Lung (tissue), 12 donors: ENCODE results near the gene REG3G. TPM values are rescaled to one million over a fixed set of nuclear protein-coding genes. Genes with fewer than 3 reads are reported as not detected.

ENCODE experiments used
- ATAC-seq: fragments of 200-7000 bp; cut with Tn5 transposase; one replicate; pipeline ENCODE4 v1.9.1; 2020; ENCODE audit warnings: moderate number of reproducible peaks; ENCODE audit not compliant: insufficient read depth, low FRiP score
- DNase-seq, 3 donors: peaks; one replicate each; pipeline ENCODE4 v3.0.0-alpha.2; 2013 to 2017
- H3K27ac ChIP-seq, 2 donors: one replicate each; pipeline ENCODE4 v1.5.1; 2013; ENCODE audit warnings: mild to moderate bottlenecking in 2 of 2, moderate library complexity in 2 of 2, control low read depth in 1 of 2, inconsistent platforms in 1 of 2, low read depth in 1 of 2, low read length in 1 of 2
- H3K27me3 ChIP-seq, 3 donors: one replicate each; pipeline ENCODE4 v1.5.1; 2013; ENCODE audit warnings: low read length in 2 of 3; ENCODE audit not compliant: control insufficient read depth in 3 of 3, insufficient read depth in 3 of 3
- H3K36me3 ChIP-seq, 4 donors: one replicate each; pipeline ENCODE4 v1.5.1; 2013; ENCODE audit warnings: low read length in 4 of 4, mild to moderate bottlenecking in 1 of 4, moderate library complexity in 1 of 4; ENCODE audit not compliant: control insufficient read depth in 4 of 4, insufficient read depth in 4 of 4
- H3K4me1 ChIP-seq, 5 donors: one replicate each; pipeline ENCODE4 v1.5.1; 2013; ENCODE audit warnings: low read length in 5 of 5, mild to moderate bottlenecking in 2 of 5, moderate library complexity in 1 of 5; ENCODE audit not compliant: control insufficient read depth in 5 of 5, insufficient read depth in 5 of 5
- H3K4me3 ChIP-seq: one replicate; pipeline ENCODE4 v1.5.1; 2013; ENCODE audit warnings: mild to moderate bottlenecking, control low read depth, moderate library complexity
- H3K9ac ChIP-seq, 2 donors: one replicate each; pipeline ENCODE4 v1.5.1; 2013; ENCODE audit warnings: low read length in 2 of 2, control low read depth in 1 of 2; ENCODE audit not compliant: insufficient read depth in 1 of 2
- H3K9me3 ChIP-seq, 4 donors: one replicate each; pipeline ENCODE4 v1.5.1; 2013; ENCODE audit warnings: low read length in 3 of 4, mild to moderate bottlenecking in 1 of 4, moderate library complexity in 1 of 4; ENCODE audit not compliant: control insufficient read depth in 4 of 4, insufficient read depth in 3 of 4
- WGBS, 2 donors: extraction: QIAGEN DNeasy Blood & Tissue Kit; methylation state at CpG; one replicate each; pipeline ENCODE4 v1.1.7; 2013; 5-methylcytosine and 5-hydroxymethylcytosine counted together
- polyA plus RNA-seq, 2 donors: library from polyadenylated mRNA; stranded (reverse); fragments of 200-250 nt; gene quantifications; one replicate each; pipeline ENCODE4 v1.2.1, GENCODE V29; 2013
- total RNA-seq, 2 donors: library from RNA; depleted of rRNA in 1 of 2; stranded (reverse); fragments of >200 nt in 1 of 2; gene quantifications; one replicate each; pipeline ENCODE4 v1.2.1, GENCODE V29; 2014 to 2021
- TF ChIP-seq, protein P1 (sequence below): IDR thresholded peaks from 2 replicates; pipeline ENCODE4 v1.5.1; 2012; ENCODE audit warnings: mild to moderate bottlenecking; ENCODE audit errors: control extremely low read depth, extremely low read depth
- donor health status: control.
- donor health status: control.
- donor health status: Bipolar disorder and iron deficiency.
- donor health status: healthy.
- donor health status: DM: yes; HTN: yes; CAD: no.

Gene REG3G
- total and polyA plus RNA-seq, 4 donors, result 0.13 to 0.58 (median 0.43) TPM; not detected in 1

DNA sequence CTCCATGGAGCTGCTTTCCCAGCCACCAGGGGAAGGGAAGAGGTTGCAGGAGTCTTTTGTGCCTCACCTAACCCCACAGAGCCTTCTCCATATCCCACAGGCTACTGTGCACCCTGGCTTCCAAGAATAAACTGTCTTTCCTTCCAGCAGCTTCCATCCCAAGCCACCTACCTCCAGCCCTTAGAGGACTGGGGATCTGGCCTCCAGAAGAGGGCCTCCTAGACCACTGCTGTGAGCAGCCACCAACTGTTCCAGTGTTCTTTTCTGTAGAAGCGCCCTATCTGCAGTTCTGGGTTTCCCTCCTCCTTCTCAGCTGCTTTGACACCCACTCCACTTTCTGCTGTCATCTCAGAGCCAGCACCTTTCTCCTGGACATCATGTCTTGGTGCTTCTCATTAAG, 30.7 kb upstream of the REG3G start:
- Histone ChIP-seq H3K4me3 (no peak overlapping the region), H3K27me3 (peaks cover 10 to 43% (median 26%) of the 10 kb centered on the region in 3 donors), H3K9ac (no peak overlapping the region), H3K4me1 (peaks cover 0 to 9% (median 0%) of the 10 kb centered on the region in 5 donors), H3K27ac (no peak overlapping the region), H3K9me3 (peaks cover 0 to 3% (median 0%) of the 10 kb centered on the region in 4 donors), H3K36me3 (no peaks in the 10 kb centered on the region)
- DNase-seq, result no peak
- TF ChIP-seq, protein P1, sequence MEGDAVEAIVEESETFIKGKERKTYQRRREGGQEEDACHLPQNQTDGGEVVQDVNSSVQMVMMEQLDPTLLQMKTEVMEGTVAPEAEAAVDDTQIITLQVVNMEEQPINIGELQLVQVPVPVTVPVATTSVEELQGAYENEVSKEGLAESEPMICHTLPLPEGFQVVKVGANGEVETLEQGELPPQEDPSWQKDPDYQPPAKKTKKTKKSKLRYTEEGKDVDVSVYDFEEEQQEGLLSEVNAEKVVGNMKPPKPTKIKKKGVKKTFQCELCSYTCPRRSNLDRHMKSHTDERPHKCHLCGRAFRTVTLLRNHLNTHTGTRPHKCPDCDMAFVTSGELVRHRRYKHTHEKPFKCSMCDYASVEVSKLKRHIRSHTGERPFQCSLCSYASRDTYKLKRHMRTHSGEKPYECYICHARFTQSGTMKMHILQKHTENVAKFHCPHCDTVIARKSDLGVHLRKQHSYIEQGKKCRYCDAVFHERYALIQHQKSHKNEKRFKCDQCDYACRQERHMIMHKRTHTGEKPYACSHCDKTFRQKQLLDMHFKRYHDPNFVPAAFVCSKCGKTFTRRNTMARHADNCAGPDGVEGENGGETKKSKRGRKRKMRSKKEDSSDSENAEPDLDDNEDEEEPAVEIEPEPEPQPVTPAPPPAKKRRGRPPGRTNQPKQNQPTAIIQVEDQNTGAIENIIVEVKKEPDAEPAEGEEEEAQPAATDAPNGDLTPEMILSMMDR, result no peak
- no peak for ATAC-seq
- WGBS, 2 donors, result 83% methylated on average over 1 of the region's 1 CpG

- Histone ChIP-seq H3K9me3 (peaks cover 0 to 2% (median 0%) of the 10 kb centered on the region in 4 donors), H3K4me1 (no peaks in the 10 kb centered on the region), H3K36me3 (no peaks in the 10 kb centered on the region), H3K4me3 (no peak overlapping the region), H3K27me3 (peaks cover 6 to 18% (median 12%) of the 10 kb centered on the region in 3 donors), H3K9ac (no peak overlapping the region), H3K27ac (no peak overlapping the region)
- DNase-seq (peak in 2 of 3 donors; percentile 39 to 63), ATAC-seq (no peak)
- 61 to 83% methylated on average over 3 of the region's 3 CpGs for WGBS, 2 donors
- TF ChIP-seq, protein P1, result no peak
Measured at GRCh38 chr2:78999406-78999805, 26.1 kb upstream of the REG3G start.

GRCh38 chr2:79000008-79000576, 25.4 kb upstream of the REG3G start:
- no peak overlapping the region for H3K9ac ChIP-seq
- no peak for DNase-seq
- H3K36me3 ChIP-seq, result no peaks in the 10 kb centered on the region
- ATAC-seq, result no peak
- no peak overlapping the region for H3K4me3 ChIP-seq
- 58 to 78% methylated on average over 4 of the region's 4 CpGs for WGBS, 2 donors
- H3K27ac ChIP-seq, result no peak overlapping the region
- H3K27me3 ChIP-seq, result peaks cover under 1 to 11% (median 7%) of the 10 kb centered on the region in 3 donors
- no peaks in the 10 kb centered on the region for H3K4me1 ChIP-seq
- TF ChIP-seq, protein P1, result no peak
- peaks cover 0 to 2% (median 0%) of the 10 kb centered on the region in 4 donors for H3K9me3 ChIP-seq

- TF ChIP-seq, protein P1, result no peak
- 82 to 97% methylated on average over 1 of the region's 1 CpG for WGBS, 2 donors
Measured at GRCh38 chr2:79001285-79001684, 24.2 kb upstream of the REG3G start.

More at GRCh38 chr2:79001285-79001684, 24.2 kb upstream of the REG3G start:
- no peak overlapping the region for H3K9ac ChIP-seq
- peaks cover 0 to 2% (median 0%) of the 10 kb centered on the region in 4 donors for H3K9me3 ChIP-seq
- H3K4me3 ChIP-seq, result no peak overlapping the region
- ATAC-seq (no peak), DNase-seq (no peak)
- H3K27ac ChIP-seq, result no peak overlapping the region
- H3K4me1 ChIP-seq, result no peaks in the 10 kb centered on the region
- peaks cover 0 to 5% (median 2%) of the 10 kb centered on the region in 3 donors for H3K27me3 ChIP-seq
- H3K36me3 ChIP-seq, result no peaks in the 10 kb centered on the region
